ENCODE data around the gene FADS2. TPM values are rescaled to one million over a fixed set of nuclear protein-coding genes. Genes with fewer than 3 reads are reported as not detected.

The FADS2 gene
- total RNA-seq, 1 experiment from 2014 or later: 36.3 TPM

GRCh38 chr11:61879152-61879551 lies 51.1 kb downstream of the FADS2 start:
- CTCF ChIA-PET: interaction anchor here (1.5 kb wide), 1 partner anchor 19 kb away, joined by 4 read pairs; no protein-coding TSS in a partner anchor
- DNase-seq: no peak
- H3K4me3 ChIP-seq (ENCODE audit: low read depth, low read length): no peak overlapping the region
- POLR2A ChIA-PET: no interaction called here
- H3K27me3 ChIP-seq (replicated peaks; ENCODE audit: control insufficient read depth, insufficient read depth, low read length): no peaks in the 10 kb centered on the region
- H3K27me3 Mint-ChIP-seq (ENCODE audit: insufficient read depth, unreplicated experiment): no peaks in the 10 kb centered on the region
- no peak overlapping the region for H3K27ac Mint-ChIP-seq (ENCODE audit: unreplicated experiment)
- peaks cover 13% of the 10 kb centered on the region for H3K4me1 Mint-ChIP-seq (ENCODE audit: low read depth, unreplicated experiment)
- no peaks in the 10 kb centered on the region for H3K9me3 ChIP-seq
- H3K4me3 Mint-ChIP-seq (ENCODE audit: unreplicated experiment): no peak overlapping the region
- H3K36me3 Mint-ChIP-seq (ENCODE audit: insufficient read depth, unreplicated experiment): no peaks in the 10 kb centered on the region
- no TSS peak for BruUV-seq (replicated peaks)
- no peak for TF ChIP-seq CTCF (IDR thresholded peaks at IDR 0.05; ENCODE audit: insufficient read depth in 1 of 2, low read depth in 1 of 2, low read length in 1 of 2, severe bottlenecking in 1 of 2, unreplicated experiment in 1 of 2)
- H3K9me3 Mint-ChIP-seq (ENCODE audit: unreplicated experiment): no peaks in the 10 kb centered on the region
- intact Hi-C loops (cut with micrococcal nuclease; ENCODE audit: unreplicated experiment): no loop called here
- peaks cover 5% of the 10 kb centered on the region; the same call in 1 of the 2 replicates for H3K4me1 ChIP-seq
- H3K36me3 ChIP-seq (ENCODE audit: control insufficient read depth, insufficient read depth, low read length): no peaks in the 10 kb centered on the region

- H3K27ac Mint-ChIP-seq (ENCODE audit: unreplicated experiment): peak overlapping the region; percentile 38
- CTCF ChIA-PET: interaction anchor here (1.5 kb wide), 1 partner anchor 18 kb away, joined by 4 read pairs; no protein-coding TSS in a partner anchor
- no peak for DNase-seq
- H3K4me3 ChIP-seq (ENCODE audit: low read depth, low read length): no peak overlapping the region
- H3K4me1 Mint-ChIP-seq (ENCODE audit: low read depth, unreplicated experiment): peaks cover 13% of the 10 kb centered on the region
- H3K9me3 ChIP-seq: no peaks in the 10 kb centered on the region
- H3K27me3 ChIP-seq (replicated peaks; ENCODE audit: control insufficient read depth, insufficient read depth, low read length): no peaks in the 10 kb centered on the region
- H3K36me3 ChIP-seq (ENCODE audit: control insufficient read depth, insufficient read depth, low read length): no peaks in the 10 kb centered on the region
- intact Hi-C loops (cut with micrococcal nuclease; ENCODE audit: unreplicated experiment): no loop called here
- no peak for TF ChIP-seq CTCF (IDR thresholded peaks at IDR 0.05; ENCODE audit: insufficient read depth in 1 of 2, low read depth in 1 of 2, low read length in 1 of 2, severe bottlenecking in 1 of 2, unreplicated experiment in 1 of 2)
- no peak overlapping the region for H3K4me3 Mint-ChIP-seq (ENCODE audit: unreplicated experiment)
- BruUV-seq (replicated peaks): no TSS peak
- H3K27me3 Mint-ChIP-seq (ENCODE audit: insufficient read depth, unreplicated experiment): no peaks in the 10 kb centered on the region
- peaks cover 5% of the 10 kb centered on the region; the same call in 1 of the 2 replicates for H3K4me1 ChIP-seq
- H3K9me3 Mint-ChIP-seq (ENCODE audit: unreplicated experiment): no peaks in the 10 kb centered on the region
- H3K36me3 Mint-ChIP-seq (ENCODE audit: insufficient read depth, unreplicated experiment): no peaks in the 10 kb centered on the region
- POLR2A ChIA-PET: no interaction called here
Observed at GRCh38 chr11:61880031-61880430, 51.9 kb downstream of the FADS2 start.

- POLR2A ChIA-PET: no interaction called here
- Mint-ChIP-seq H3K4me3 (ENCODE audit: unreplicated experiment) (no peak overlapping the region), H3K36me3 (ENCODE audit: insufficient read depth, unreplicated experiment) (no peaks in the 10 kb centered on the region), H3K9me3 (ENCODE audit: unreplicated experiment) (no peaks in the 10 kb centered on the region), H3K27me3 (ENCODE audit: insufficient read depth, unreplicated experiment) (no peaks in the 10 kb centered on the region), H3K4me1 (ENCODE audit: low read depth, unreplicated experiment) (peaks cover 13% of the 10 kb centered on the region), H3K27ac (ENCODE audit: unreplicated experiment) (peak overlapping the region; percentile 38)
- Histone ChIP-seq H3K36me3 (ENCODE audit: control insufficient read depth, insufficient read depth, low read length) (no peaks in the 10 kb centered on the region), H3K4me1 (peaks cover 5% of the 10 kb centered on the region; the same call in 1 of the 2 replicates), H3K4me3 (ENCODE audit: low read depth, low read length) (no peak overlapping the region), H3K27me3 (replicated peaks; ENCODE audit: control insufficient read depth, insufficient read depth, low read length) (no peaks in the 10 kb centered on the region), H3K9me3 (no peaks in the 10 kb centered on the region)
- intact Hi-C loops (cut with micrococcal nuclease; ENCODE audit: unreplicated experiment): no loop called here
- DNase-seq: no peak
- BruUV-seq (replicated peaks): no TSS peak
- no peak for TF ChIP-seq CTCF (IDR thresholded peaks at IDR 0.05; ENCODE audit: insufficient read depth in 1 of 2, low read depth in 1 of 2, low read length in 1 of 2, severe bottlenecking in 1 of 2, unreplicated experiment in 1 of 2)
- CTCF ChIA-PET: no interaction called here
Observed at GRCh38 chr11:61880454-61880853, 52.4 kb downstream of the FADS2 start.

All from Caco-2 (cell line).